Mucosa of rectum (tissue), 2 donors: Measurements from ENCODE around the gene CNPPD1.
A peak's percentile ranks its signal among the peaks of the same experiment; 100 is the strongest.

Experiments
- H3K27ac ChIP-seq, 2 donors: one replicate each; pipeline ENCODE4 v1.7.0; 2013; ENCODE audit warnings: inconsistent platforms in 2 of 2, low read depth in 2 of 2, low read length in 2 of 2
- H3K27me3 ChIP-seq, 2 donors: one replicate each; pipeline ENCODE4 v1.7.0; 2013; ENCODE audit warnings: low read length in 2 of 2; ENCODE audit not compliant: control insufficient read depth in 2 of 2, insufficient read depth in 2 of 2
- H3K36me3 ChIP-seq, 2 donors: one replicate each; pipeline ENCODE4 v1.7.0; 2013; ENCODE audit warnings: low read length in 2 of 2; ENCODE audit not compliant: control insufficient read depth in 2 of 2, insufficient read depth in 2 of 2
- H3K4me1 ChIP-seq, 2 donors: one replicate each; pipeline ENCODE4 v1.7.0; 2013; ENCODE audit warnings: low read length in 2 of 2, mild to moderate bottlenecking in 1 of 2; ENCODE audit not compliant: control insufficient read depth in 2 of 2, insufficient read depth in 2 of 2
- H3K4me3 ChIP-seq, 2 donors: one replicate each; pipeline ENCODE4 v1.7.0; 2013; ENCODE audit warnings: low read length in 2 of 2
- H3K9ac ChIP-seq, 2 donors: one replicate each; pipeline ENCODE4 v1.7.0; 2013; ENCODE audit warnings: low read length in 2 of 2, low read depth in 1 of 2, mild to moderate bottlenecking in 1 of 2
- H3K9me3 ChIP-seq, 2 donors: one replicate each; pipeline ENCODE4 v1.7.0; 2013; ENCODE audit warnings: low read length in 2 of 2; ENCODE audit not compliant: control insufficient read depth in 2 of 2
- donor health status: healthy.
- donor health status: Normal muscosa, but diverticular disease.

The CNPPD1 gene

DNA sequence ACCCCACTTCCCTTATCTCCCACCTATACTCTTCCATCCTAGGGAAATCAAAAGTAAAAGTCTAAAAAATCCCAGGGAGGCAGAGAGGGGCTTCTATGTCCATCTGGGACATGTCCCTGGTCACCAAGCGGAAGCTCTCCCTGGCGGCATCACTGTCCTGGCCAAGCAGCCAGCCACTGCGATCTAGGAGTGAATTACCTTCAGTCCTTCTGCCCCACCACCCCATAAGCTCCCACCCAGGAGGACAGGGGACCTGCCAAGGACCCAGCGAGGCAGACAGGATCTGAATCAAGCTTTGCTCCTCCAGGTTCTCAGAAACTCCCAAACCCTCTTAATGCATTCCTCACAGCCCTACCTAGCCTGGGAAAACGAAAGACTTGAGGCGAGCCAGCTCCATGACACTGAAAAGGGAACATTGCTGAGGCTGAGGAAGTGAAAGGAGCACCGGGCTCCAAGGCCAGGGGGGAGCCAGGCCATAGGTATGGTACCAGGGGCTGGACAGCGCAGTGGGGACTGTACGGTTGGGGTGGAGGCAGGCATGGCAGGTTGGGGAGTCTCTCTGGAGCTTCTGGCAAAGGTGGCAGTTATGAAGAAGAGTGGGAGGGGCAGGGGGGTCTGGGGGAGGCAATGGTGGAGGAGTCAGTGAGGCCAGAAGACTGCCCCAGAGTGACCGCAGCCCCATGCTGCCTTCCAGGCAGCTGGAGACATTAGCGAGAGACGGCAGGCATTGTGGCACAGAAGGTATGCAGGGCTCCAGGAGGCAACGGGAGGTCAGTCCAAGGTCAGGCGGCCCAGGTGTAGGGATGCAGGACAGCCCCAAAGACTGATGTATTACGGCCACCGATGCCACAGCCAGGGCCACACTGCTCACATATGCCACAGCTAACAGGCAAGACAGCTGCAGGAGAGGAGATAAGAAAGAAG lies 4.2 kb downstream of the CNPPD1 start:
- Histone ChIP-seq H3K9me3 (no peaks in the 10 kb centered on the region), H3K27ac (no peak overlapping the region), H3K4me1 (peaks cover 23% of the 10 kb centered on the region in 2 donors)

GRCh38 chr2:219171231-219171651 lies 5.5 kb downstream of the CNPPD1 start:
- H3K27me3 ChIP-seq = no peaks in the 10 kb centered on the region
- no peak overlapping the region for H3K4me3 ChIP-seq
- peak overlapping the region in 1 of 2 donors; percentile 16 for H3K27ac ChIP-seq
- no peaks in the 10 kb centered on the region for H3K9me3 ChIP-seq
- no peak overlapping the region for H3K9ac ChIP-seq
- peaks cover 37% of the 10 kb centered on the region in 2 donors for H3K36me3 ChIP-seq
- H3K4me1 ChIP-seq = peaks cover 22 to 23% of the 10 kb centered on the region in 2 donors

More for the DNA sequence above, 4.2 kb downstream of the CNPPD1 start:
- Histone ChIP-seq H3K27me3 (no peaks in the 10 kb centered on the region), H3K4me3 (no peak overlapping the region), H3K9ac (no peak overlapping the region), H3K36me3 (peaks cover 37% of the 10 kb centered on the region in 2 donors)

DNA sequence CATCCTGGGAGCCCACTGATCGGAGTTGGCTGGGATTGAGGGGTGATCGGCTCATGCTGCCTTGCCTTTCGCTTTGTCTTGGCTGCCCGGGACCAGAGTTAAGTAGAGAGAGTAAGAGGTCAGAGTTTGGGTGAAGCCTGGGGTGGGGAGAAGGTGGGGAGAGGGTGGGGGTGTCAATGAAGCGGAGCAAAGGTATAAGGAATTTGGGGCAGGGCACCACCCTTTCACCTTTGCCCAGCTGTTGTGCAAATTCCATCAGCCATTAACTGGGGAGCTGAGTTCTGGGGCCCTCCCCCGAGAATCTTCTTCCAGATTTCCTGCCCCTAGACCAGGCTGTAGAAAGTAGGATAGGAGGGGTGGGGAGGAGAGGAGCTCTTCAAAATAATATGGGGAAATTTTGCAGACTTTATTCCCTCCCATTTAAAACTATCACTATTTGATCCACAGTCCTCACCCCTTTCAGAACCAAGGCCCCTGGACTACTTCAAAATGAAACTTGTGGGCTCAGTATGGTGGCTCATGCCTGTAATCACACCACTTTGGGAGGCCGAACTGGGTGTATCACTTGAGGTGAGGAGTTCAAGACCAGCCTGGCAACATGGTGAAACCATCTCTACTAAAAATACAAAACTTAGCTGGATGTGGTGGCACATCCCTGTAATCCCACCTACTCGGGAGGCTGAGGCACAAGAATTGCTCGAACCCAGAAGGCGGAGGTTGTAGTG lies 6.6 kb downstream of the CNPPD1 start, which contains the start of gene SLC23A3:
SLC23A3 (minus strand) TSS at position 100 of the 725 bp plus-strand sequence; CDS start at position 55, 45 bp downstream.
- H3K4me3 ChIP-seq = no peak within 1 kb of the TSS
- no peak within 1 kb of the TSS for H3K27ac ChIP-seq
- H3K27me3 ChIP-seq = no peaks in the 10 kb centered on the region
- H3K4me1 ChIP-seq = peaks cover 12 to 16% of the 10 kb centered on the region in 2 donors
- peaks cover 36 to 37% of the 10 kb centered on the region in 2 donors for H3K36me3 ChIP-seq
- no peaks in the 10 kb centered on the region for H3K9me3 ChIP-seq
- H3K9ac ChIP-seq = no peak within 1 kb of the TSS

- Histone ChIP-seq H3K9ac (no peak overlapping the region), H3K27me3 (no peaks in the 10 kb centered on the region), H3K4me3 (no peak overlapping the region), H3K9me3 (no peaks in the 10 kb centered on the region), H3K4me1 (peaks cover 10% of the 10 kb centered on the region in 2 donors), H3K36me3 (peaks cover 25 to 28% of the 10 kb centered on the region in 2 donors), H3K27ac (no peak overlapping the region)
Measured at GRCh38 chr2:219168932-219169331, 7.8 kb downstream of the CNPPD1 start.

DNA sequence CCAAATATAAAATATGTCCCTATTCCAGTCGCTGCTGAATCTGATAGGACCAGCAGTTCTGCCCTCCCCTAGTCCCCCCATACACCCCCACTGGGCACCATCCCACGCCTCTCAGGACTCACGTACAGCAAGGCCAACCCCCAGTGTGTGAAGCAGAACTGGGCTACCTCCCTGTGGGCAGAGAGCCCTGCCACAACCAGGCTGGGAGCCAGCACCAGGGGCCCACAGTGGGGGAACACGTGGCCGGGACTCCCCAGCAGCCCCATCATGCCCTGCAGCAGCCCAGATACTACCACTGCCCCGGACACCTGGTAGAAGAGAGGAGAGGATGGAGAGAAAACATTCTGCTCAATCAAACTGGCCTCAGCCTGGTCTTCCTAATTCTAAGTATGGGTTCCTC lies 8.2 kb downstream of the CNPPD1 start:
- Histone ChIP-seq H3K4me1 (peaks cover 10% of the 10 kb centered on the region in 2 donors), H3K9ac (no peak overlapping the region), H3K9me3 (no peaks in the 10 kb centered on the region), H3K36me3 (peaks cover 21 to 23% of the 10 kb centered on the region in 2 donors), H3K27ac (no peak overlapping the region), H3K4me3 (no peak overlapping the region), H3K27me3 (no peaks in the 10 kb centered on the region)

- Histone ChIP-seq H3K27me3 (no peaks in the 10 kb centered on the region), H3K4me3 (no peak overlapping the region), H3K4me1 (peaks cover 10% of the 10 kb centered on the region in 2 donors), H3K27ac (no peak overlapping the region), H3K36me3 (peaks cover 17 to 19% of the 10 kb centered on the region in 2 donors), H3K9ac (no peak overlapping the region), H3K9me3 (no peaks in the 10 kb centered on the region)
Measured at GRCh38 chr2:219167997-219168396, 8.7 kb downstream of the CNPPD1 start.

GRCh38 chr2:219165058-219165911 lies 11.4 kb downstream of the CNPPD1 start:
- H3K27ac ChIP-seq = no peak overlapping the region
- peaks cover 5 to 8% of the 10 kb centered on the region in 2 donors for H3K4me1 ChIP-seq
- no peaks in the 10 kb centered on the region for H3K9me3 ChIP-seq
- H3K27me3 ChIP-seq = no peaks in the 10 kb centered on the region
- no peak overlapping the region for H3K4me3 ChIP-seq
- H3K36me3 ChIP-seq = no peaks in the 10 kb centered on the region
- no peak overlapping the region for H3K9ac ChIP-seq

DNA sequence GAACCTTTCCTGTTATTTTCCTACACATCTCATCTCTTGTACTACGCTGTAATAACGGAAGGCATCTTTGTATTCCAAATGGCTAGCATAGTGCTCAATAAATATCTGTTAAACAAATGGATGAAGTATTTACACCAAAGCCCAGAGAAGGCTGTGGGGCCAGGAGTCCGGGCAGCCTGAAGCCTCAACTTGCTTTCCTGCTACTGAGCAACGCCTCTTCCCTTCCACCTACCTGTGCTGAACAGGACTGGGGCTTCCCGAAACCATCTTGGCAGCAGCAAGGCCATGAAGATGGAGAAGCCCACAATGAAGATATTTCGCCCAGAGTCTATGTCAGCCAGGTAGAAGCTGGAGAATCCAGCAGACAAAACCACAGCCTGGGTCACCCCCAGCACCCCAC lies 13.6 kb downstream of the CNPPD1 start:
- H3K36me3 ChIP-seq = peaks cover 0 to 1% of the 10 kb centered on the region in 2 donors
- no peak overlapping the region for H3K4me3 ChIP-seq
- H3K27ac ChIP-seq = no peak overlapping the region
- no peak overlapping the region for H3K9ac ChIP-seq
- H3K4me1 ChIP-seq = peaks cover 8 to 10% of the 10 kb centered on the region in 2 donors
- H3K27me3 ChIP-seq = no peaks in the 10 kb centered on the region
- H3K9me3 ChIP-seq = no peaks in the 10 kb centered on the region

- Histone ChIP-seq H3K27me3 (no peaks in the 10 kb centered on the region), H3K27ac (peak overlapping the region; percentile 92 to 94), H3K9me3 (no peaks in the 10 kb centered on the region), H3K4me1 (peaks cover 8 to 10% of the 10 kb centered on the region in 2 donors), H3K9ac (peak overlapping the region in 1 of 2 donors; percentile 89), H3K4me3 (peak overlapping the region; percentile 83 to 86), H3K36me3 (peaks cover 9 to 12% of the 10 kb centered on the region in 2 donors)
Measured at GRCh38 chr2:219161097-219161496, 15.6 kb downstream of the CNPPD1 start.
